HG03097 (cell line): ENCODE data around the gene LIPA.
"Not testable (repeated sequence)": the region's sequence is repeated elsewhere in the genome, so short reads cannot be mapped to it uniquely, and the experiment has no call there.

Experiments
- ATAC-seq: cut with Tn5 transposase; IDR thresholded peaks from one replicate; pipeline ENCODE4 v1.9.1; 2021; ENCODE audit not compliant: unreplicated experiment, low FRiP score

LIPA gene

GRCh38 chr10:89213191-89213808 is 38.3 kb downstream of the LIPA start:
- no peak for ATAC-seq

- ATAC-seq: no peak
Measured at GRCh38 chr10:89210794-89211425, 40.7 kb downstream of the LIPA start.

- ATAC-seq: no peak
Measured at GRCh38 chr10:89209718-89210117, 41.9 kb downstream of the LIPA start.

- ATAC-seq: no peak
Measured at GRCh38 chr10:89207801-89208551, 43.6 kb downstream of the LIPA start.

DNA sequence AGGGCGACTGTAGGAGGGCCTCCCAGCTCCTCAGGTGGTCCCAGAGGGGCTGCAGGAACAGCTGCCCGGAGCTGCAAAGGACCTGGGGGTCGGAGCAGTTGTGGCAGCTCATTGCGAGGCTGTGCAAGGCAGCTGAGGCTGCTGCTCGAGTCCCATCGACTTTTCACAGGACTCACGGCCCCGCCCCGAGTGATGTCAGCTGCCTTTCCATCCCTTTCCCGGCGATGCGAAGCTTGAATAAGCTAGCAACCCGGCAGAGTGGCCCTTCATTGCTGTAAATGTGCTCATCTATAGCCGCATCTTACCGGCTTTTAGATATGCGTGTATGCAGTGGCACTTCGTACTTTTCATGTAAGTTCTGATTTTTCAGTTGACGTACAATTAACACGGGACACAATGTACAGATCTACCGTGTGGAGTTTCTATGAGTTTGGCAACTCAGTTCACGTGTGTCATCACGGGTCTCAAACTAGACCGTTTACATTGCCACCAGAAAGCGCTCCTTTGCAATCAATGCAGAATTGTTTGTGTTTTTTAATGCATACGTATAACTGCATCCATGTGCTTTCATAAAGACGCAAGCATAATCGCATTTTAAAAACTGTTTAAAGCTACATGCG is 44.3 kb downstream of the LIPA start, which contains the start of gene CH25H:
TSS of gene CH25H (minus strand) at position 137 of the 620 bp plus-strand sequence. CDS start at position 112, 25 bp downstream.
- no peak for ATAC-seq

- ATAC-seq: no peak
Measured at GRCh38 chr10:89206402-89207180, 45.0 kb downstream of the LIPA start.

- ATAC-seq: no peak
Measured at GRCh38 chr10:89204621-89205185, 46.9 kb downstream of the LIPA start.

DNA sequence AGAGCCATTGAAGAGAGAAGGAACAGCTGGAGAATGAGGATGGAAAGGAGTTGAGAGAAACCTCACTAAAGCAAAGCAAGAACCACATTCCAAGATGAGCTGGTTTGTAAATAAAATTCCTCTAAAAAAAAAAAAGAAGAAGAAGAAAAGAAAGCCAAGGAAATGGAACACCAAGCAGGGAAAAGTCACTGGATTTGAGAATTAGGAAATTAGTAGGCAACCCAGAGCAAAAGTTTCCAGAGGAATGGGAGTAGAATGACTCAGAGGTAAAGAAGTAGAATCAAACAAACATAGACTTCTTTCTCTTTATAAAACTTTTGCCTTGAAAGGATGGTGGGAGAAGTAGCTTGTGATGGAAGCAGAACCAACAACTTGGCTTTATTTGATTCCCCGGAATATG is 48.3 kb downstream of the LIPA start:
- no peak for ATAC-seq

GRCh38 chr10:89202033-89202425 is 49.5 kb downstream of the LIPA start:
- ATAC-seq: no peak

- ATAC-seq: no peak
Measured at GRCh38 chr10:89201345-89202032, 50.1 kb downstream of the LIPA start.

GRCh38 chr10:89197473-89197872 is 54.1 kb downstream of the LIPA start:
- ATAC-seq: no peak

- not testable (repeated sequence) for ATAC-seq
Measured at GRCh38 chr10:89191301-89191700, 60.3 kb downstream of the LIPA start.

- ATAC-seq: no peak
Measured at GRCh38 chr10:89189211-89189734, 62.3 kb downstream of the LIPA start.

DNA sequence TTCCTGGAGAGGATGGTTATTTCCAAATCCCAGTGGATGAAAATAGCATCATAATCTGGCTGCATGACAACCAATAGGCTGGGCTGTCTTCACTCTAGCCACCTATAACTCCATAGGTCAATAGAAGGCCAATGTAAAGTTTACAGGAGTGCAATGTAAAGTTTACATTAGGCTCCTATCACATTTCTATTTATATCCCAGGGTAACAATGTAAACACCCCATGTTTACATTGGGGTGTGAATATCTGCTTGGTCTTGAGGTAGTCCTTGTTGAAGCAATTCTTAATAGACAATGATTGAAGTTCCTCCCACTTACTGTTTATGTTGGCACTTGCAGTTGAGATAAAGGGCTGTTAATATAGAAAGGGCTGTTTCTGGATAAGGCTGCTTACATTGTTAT is 65.9 kb downstream of the LIPA start:
- no peak for ATAC-seq

- no peak for ATAC-seq
Measured at GRCh38 chr10:89184638-89185037, 66.9 kb downstream of the LIPA start.

DNA sequence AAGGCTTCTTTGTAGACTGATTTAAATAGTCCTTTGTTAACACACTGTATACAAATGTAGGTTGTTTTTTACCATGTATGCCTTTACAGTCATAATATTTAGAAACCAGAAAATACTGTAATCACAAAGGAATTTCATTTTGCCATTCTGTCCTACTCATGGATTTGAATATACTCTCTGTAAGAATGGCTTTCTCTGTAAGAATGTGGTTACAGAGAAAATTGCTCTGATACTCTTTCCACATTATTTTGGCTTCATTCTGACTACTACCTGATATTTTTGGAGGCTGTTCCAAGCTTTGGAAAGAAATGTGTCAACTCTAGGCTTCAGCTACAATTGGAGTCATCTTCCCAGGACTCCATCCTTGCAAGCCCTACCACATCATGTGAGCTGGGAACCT is 68.0 kb downstream of the LIPA start:
- ATAC-seq: no peak

DNA sequence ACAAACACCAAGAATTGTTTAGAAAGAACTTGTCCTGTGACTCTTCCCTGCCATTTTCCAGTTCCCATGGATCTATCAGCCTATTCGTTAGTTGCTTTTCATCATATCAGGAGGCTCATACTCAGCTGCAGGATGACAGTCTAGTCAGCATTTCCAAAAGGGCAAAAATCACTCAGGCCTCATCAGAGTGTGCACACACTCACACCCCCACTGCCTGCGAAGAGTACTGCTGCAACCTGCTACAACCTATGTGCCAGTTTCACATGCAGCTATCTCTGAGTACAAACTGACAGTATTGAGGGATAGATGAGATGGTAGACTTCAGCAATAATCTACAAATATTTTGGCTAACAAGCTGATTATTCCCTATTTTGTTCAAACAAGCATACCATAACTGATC is 68.7 kb downstream of the LIPA start:
- ATAC-seq: no peak

DNA sequence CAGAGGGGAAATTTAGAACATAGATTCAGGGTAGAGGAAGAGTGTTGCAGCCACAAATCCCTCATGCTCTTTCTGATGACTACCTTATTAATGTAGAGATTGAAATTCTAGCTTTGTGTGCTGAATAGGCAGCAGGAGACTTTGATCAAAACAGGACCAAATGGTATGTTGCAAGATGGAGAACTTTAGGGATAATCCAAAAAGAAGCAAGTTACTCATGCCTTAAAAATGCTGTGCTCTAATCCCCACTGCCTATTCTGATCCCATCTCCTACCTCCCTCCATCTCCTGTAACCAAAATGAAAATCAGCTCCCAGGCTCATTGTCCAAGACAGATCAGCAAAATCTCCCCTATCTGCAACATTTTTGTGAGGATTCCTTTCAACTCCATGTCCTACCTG is 75.8 kb downstream of the LIPA start:
- ATAC-seq: no peak

- no peak for ATAC-seq
Measured at GRCh38 chr10:89173075-89173474, 78.5 kb downstream of the LIPA start.
